HG02852 (cell line): ENCODE measurements around the gene CTXN1.
"Not testable (repeated sequence)": the region's sequence is repeated elsewhere in the genome, so short reads cannot be mapped to it uniquely, and the experiment has no call there.

Source experiments
- ATAC-seq: cut with Tn5 transposase; IDR thresholded peaks from one replicate; pipeline ENCODE4 v1.9.1; 2021; ENCODE audit warnings: mild to moderate bottlenecking, moderate library complexity; ENCODE audit not compliant: unreplicated experiment

Gene CTXN1

DNA sequence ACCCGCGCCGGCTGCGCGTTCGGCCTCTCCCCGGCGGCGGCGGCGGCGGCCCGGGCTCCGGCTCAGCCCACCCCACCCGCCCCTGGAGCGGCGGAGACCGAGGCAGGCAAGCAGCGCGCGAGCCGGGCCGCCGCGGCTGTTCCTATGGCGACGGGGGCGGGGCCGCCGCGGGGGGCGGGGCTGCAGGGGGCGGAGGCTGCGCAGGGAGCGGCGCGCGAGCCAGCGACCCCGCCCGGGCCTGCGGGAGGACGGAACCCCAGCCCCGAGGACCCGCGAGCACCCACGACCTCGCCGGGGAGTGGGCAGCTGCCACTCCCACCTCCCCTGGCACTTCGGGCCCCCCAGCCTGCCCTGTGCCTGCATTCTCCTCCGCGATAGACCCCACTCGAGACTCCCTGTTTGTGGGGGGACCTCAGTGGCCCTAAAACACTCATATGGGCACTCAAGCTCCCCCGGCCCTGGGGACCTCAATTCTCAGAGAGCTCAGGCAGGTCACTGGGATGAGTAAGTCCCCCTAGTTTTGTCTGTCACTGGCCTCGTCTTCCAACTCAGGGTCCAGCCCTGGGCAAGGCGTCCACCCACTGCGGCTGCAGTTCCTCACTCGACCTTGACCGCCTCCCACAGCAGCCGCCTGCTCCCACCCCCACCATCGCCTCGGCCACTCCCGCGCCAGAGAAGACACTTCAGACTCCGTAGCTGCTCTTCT is at the start of gene CTXN1:
TSS of gene CTXN1 (minus strand) at position 115 of the 706 bp plus-strand sequence. CDS start 597 bp downstream, outside the sequence.
- ATAC-seq = no peak

GRCh38 chr19:7975037-7975436 is 49.1 kb upstream of the CTXN1 start:
- ATAC-seq = no peak

DNA sequence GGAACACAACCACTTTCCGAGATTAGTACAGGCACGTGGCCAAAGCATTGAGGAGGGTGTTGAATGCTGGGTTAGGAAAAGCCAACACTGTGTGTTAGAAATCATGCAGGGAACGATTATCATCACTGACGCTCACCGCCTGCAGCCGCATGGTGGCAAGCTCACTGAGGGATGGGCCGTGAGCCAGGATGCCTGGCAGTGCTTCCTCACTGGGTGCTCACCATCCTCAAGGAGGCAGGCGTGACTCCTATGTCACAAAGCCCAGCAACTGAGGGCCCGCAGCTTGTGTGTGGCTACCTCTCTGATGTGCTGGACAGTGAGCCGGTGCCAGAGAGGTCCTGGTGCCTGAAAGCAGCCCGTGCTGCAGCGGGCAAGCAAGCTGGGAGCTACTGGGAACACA is 47.9 kb upstream of the CTXN1 start:
- ATAC-seq = no peak

DNA sequence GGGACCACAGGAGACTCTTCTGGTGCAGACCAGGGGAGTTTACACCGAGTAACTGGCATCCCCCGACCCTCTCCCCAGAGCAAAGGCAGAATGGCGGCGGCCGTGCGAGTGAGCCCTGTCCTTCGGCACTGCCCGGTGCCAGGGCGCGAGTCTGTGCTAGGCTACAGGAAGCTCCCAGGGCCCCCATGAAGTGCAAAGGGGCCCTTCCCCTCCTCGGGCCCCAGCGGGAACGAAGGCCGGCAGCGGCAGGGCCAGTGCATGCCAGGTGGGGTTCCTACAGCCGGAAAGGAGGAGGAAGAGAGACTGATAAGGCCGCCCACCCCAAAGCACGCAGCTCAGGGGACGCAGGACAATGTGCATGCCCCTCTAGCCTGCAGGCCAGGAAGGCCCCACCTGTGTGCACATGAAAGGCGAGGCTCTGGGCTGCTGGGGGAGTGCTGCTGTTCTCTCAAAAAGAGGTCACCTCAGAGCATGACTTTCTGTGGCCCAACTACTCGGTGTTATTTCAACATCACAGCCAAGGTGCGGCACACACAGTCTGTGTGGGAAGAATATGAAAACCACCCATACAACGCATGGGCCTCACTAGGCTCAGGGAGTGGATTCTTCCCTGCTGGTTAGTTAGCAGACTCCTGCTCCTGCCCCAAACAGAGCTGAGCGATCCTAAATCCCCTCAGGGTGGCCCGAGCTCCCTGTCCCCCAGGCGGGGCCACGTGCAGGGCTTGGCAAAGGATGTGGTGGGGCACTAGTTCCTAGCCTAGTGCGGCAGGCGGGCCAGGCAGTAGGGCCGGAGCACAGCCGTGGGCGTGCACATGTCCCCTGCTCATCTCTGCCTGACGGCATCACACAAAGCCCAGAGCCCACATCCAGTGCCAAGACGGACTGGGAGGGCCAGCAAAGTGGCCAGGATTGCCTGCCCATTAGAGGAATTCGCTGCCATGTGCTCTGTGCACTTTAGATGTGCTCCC is 45.9 kb upstream of the CTXN1 start:
- no peak for ATAC-seq

GRCh38 chr19:7970716-7971448 is 44.9 kb upstream of the CTXN1 start:
- no peak for ATAC-seq

- no peak for ATAC-seq
These were observed 43.6 kb upstream of the CTXN1 start for GRCh38 chr19:7969555-7969939.

GRCh38 chr19:7968796-7969554 is 43.0 kb upstream of the CTXN1 start:
- ATAC-seq = no peak

GRCh38 chr19:7968008-7968795 is 42.3 kb upstream of the CTXN1 start:
- ATAC-seq = no peak

- ATAC-seq = no peak
These were observed 40.2 kb upstream of the CTXN1 start for GRCh38 chr19:7965921-7966665.

- ATAC-seq = no peak
These were observed 39.4 kb upstream of the CTXN1 start for GRCh38 chr19:7965259-7965841.

DNA sequence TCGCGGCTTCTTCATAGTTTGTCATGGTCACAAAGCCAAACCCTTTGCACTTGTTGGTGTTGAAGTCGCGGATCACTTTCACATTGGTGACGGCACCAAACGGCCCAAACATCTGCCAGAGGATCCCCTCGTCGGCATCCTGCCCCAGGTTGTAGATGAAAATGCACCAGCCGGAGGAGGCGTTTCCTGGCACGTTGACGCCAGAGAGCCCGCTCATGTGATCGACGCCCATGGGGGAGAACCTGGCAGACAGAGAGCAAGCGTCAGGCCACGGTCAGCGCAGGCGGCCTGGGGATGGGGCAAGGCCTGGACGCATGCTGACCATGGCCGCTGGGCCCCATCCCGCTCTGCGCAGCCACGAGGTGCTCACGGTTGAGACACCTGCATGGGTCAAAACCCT is 37.6 kb upstream of the CTXN1 start:
- no peak for ATAC-seq

GRCh38 chr19:7962644-7963268 is 36.8 kb upstream of the CTXN1 start:
- no peak for ATAC-seq

GRCh38 chr19:7961920-7962626 is 36.1 kb upstream of the CTXN1 start:
- ATAC-seq = no peak

GRCh38 chr19:7961082-7961481 is 35.1 kb upstream of the CTXN1 start:
- not testable (repeated sequence) for ATAC-seq

DNA sequence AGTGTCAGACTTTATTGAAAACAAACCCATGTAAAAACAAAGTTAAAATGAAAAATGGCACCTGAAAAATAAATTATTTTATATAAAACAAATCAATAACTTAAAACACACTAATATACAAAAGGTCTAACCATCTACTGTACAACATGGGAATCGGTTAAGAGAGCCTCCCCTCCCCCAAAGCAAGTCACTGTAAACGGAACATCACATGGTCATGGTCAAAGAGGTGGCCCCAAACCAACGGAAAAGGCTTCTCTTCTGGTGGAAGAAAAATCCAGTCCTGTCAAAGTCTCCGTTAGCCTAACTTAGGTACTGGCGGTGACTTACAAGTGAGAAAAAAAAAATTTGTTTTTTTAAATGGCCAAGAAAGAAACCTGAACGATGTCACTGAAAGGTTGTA is 33.3 kb upstream of the CTXN1 start:
- no peak for ATAC-seq

DNA sequence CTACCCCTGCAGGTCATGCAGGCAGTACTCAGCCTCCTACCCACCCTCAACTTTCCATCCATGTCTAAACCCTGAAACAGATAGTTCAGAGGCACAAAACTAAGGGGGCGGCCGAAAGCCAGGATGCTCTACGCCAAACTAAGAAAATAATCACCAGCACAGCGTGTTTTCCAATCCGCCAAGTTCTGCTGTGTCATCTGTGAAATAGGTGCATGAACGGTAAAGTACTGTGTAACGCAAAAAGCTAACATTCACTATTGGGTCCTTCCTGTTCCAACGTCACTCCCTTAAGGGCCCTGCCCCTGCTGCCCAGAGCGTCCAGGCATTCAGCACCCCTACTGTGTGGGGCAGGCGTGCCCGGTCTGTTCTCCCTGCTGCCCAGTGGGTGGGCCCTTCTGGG is 29.8 kb upstream of the CTXN1 start:
- no peak for ATAC-seq

DNA sequence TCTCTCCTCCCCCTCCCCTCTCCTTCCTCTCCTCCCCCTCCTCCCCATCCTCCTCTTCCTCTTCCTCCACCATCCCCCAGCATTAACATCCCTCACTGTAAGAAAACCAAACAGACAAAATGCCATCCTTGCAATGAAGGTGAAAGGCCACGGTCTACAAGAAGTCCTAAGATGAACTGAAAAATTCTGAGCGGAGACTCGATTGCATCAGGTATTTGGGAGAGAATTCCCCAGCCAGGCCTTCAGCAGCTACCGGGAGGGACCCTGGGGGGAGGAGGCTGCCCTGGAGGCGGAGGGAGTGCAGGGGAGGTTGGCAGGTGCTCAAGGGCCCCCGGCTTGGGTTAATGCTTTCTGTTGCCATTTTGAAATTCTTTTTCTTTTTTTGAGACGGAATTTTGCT is 27.6 kb upstream of the CTXN1 start:
- no peak for ATAC-seq

GRCh38 chr19:7953060-7953459 is 27.1 kb upstream of the CTXN1 start:
- no peak for ATAC-seq
